Mesothelial cell of epicardium (in vitro differentiated cells): ENCODE measurements around the gene TUT1. TPM values are rescaled to one million over a fixed set of nuclear protein-coding genes. Genes with fewer than 3 reads are reported as not detected.
A peak's percentile ranks its signal among the peaks of the same experiment; 100 is the strongest.
"Not testable (repeated sequence)": the region's sequence is repeated elsewhere in the genome, so short reads cannot be mapped to it uniquely, and the experiment has no call there.

Source experiments
- DNase-seq, 2 experiments: peaks; one replicate each; pipeline ENCODE4 v3.0.0; 2021; ENCODE audit warnings: low spot score in 2 of 2; ENCODE audit not compliant: unreplicated experiment in 2 of 2
- H3K27ac Mint-ChIP-seq: 2 replicates; pipeline ENCODE4 v1.8.0; 2021; ENCODE audit warnings: mixed read lengths
- H3K27me3 Mint-ChIP-seq: 2 replicates; pipeline ENCODE4 v1.8.0; 2021; ENCODE audit warnings: low read depth, mixed read lengths
- H3K36me3 Mint-ChIP-seq: 2 replicates; pipeline ENCODE4 v1.8.0; 2021; ENCODE audit warnings: mixed read lengths
- H3K4me1 Mint-ChIP-seq: 2 replicates; pipeline ENCODE4 v1.8.0; 2021; ENCODE audit warnings: mixed read lengths
- H3K4me3 Mint-ChIP-seq: 2 replicates; pipeline ENCODE4 v1.8.0; 2021; ENCODE audit warnings: mild to moderate bottlenecking, moderate library complexity, mixed read lengths
- H3K9me3 Mint-ChIP-seq: 2 replicates; pipeline ENCODE4 v1.8.0; 2021; ENCODE audit warnings: mixed read lengths
- total RNA-seq: library from RNA; stranded (reverse); gene quantifications from 3 replicates; pipeline ENCODE4 v1.2.1, GENCODE V29; 2021
- TF ChIP-seq, protein P1 (sequence below): fragments of 200-600 bp; sonication (generic); IDR thresholded peaks from one replicate; pipeline ENCODE4 v1.5.0; 2021; ENCODE audit warnings: antibody characterized with exemption; ENCODE audit not compliant: unreplicated experiment

TUT1 gene
- total RNA-seq, 1 donor from 2014 or later, result 24.2 TPM

DNA sequence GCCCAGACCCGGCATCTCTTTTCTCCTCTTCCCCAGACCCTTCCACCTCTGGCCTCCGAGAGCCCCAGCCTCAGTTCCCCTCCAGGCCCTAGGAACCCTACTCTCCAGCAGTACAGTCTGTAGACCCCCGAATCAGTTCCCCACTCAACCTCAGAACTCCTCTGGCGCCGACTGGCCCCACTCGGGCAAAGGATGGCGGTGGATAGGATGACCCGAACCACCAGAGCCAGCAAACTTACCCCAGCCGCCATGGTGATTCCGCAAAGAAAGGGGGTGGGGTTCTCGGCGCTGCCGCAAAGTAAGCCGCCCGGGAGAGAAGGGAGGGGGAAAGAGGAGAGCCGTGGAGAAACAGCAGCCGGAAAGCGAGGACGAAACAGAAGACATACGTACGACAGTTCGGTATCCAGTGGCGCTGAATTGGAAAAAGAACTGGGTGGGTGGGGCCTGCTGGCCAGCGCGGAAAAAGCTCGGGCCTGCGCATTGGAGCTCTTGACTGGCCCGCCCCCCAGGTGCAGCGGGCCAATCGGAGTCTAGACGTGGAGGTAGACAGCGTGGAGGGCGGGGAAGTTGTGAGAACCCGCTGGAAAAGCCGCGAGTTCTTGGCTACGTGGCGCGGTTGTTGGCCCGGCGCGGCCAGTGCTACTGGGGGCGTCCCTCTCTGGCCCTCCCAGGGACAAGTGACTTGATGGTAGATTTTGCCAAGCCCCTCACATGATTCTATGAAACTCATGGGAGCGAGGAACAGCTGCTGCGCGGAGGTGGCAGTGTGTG is 17.5 kb downstream of the TUT1 start, which contains the start of gene EEF1G:
EEF1G (minus strand) TSS at position 300 of the 771 bp plus-strand sequence; CDS start at position 251, 49 bp downstream.
- Mint-ChIP-seq H3K4me3 (peak within 1 kb of the TSS; percentile 97), H3K27ac (peak within 1 kb of the TSS; percentile 99), H3K36me3 (peaks cover 30% of the 10 kb centered on the region), H3K27me3 (no peaks in the 10 kb centered on the region), H3K4me1 (peaks cover 55% of the 10 kb centered on the region), H3K9me3 (no peaks in the 10 kb centered on the region)
- TF ChIP-seq, protein P1, sequence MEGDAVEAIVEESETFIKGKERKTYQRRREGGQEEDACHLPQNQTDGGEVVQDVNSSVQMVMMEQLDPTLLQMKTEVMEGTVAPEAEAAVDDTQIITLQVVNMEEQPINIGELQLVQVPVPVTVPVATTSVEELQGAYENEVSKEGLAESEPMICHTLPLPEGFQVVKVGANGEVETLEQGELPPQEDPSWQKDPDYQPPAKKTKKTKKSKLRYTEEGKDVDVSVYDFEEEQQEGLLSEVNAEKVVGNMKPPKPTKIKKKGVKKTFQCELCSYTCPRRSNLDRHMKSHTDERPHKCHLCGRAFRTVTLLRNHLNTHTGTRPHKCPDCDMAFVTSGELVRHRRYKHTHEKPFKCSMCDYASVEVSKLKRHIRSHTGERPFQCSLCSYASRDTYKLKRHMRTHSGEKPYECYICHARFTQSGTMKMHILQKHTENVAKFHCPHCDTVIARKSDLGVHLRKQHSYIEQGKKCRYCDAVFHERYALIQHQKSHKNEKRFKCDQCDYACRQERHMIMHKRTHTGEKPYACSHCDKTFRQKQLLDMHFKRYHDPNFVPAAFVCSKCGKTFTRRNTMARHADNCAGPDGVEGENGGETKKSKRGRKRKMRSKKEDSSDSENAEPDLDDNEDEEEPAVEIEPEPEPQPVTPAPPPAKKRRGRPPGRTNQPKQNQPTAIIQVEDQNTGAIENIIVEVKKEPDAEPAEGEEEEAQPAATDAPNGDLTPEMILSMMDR, result no peak
- DNase-seq, result peak; percentile 96 to 97

- peak in 1 of 2 experiments; percentile 53 for DNase-seq
- Mint-ChIP-seq H3K4me1 (peaks cover 55% of the 10 kb centered on the region), H3K4me3 (peak overlapping the region; percentile 97), H3K27me3 (no peaks in the 10 kb centered on the region), H3K27ac (peak overlapping the region; percentile 99), H3K9me3 (no peaks in the 10 kb centered on the region), H3K36me3 (peaks cover 32% of the 10 kb centered on the region)
- TF ChIP-seq, protein P1, result no peak
Observed at GRCh38 chr11:62573006-62573591, 18.2 kb downstream of the TUT1 start.

GRCh38 chr11:62572431-62572830 is 18.9 kb downstream of the TUT1 start:
- peaks cover 31% of the 10 kb centered on the region for H3K36me3 Mint-ChIP-seq
- H3K27ac Mint-ChIP-seq, result peak overlapping the region; percentile 99
- TF ChIP-seq, protein P1, result no peak
- no peaks in the 10 kb centered on the region for H3K27me3 Mint-ChIP-seq
- H3K4me1 Mint-ChIP-seq, result peaks cover 54% of the 10 kb centered on the region
- no peak for DNase-seq
- peak overlapping the region; percentile 97 for H3K4me3 Mint-ChIP-seq
- no peaks in the 10 kb centered on the region for H3K9me3 Mint-ChIP-seq

- not testable (repeated sequence) for H3K27me3 Mint-ChIP-seq
Observed at GRCh38 chr11:62571493-62571892, 19.8 kb downstream of the TUT1 start.

GRCh38 chr11:62570903-62571302 is 20.4 kb downstream of the TUT1 start:
- H3K27ac Mint-ChIP-seq, result peak overlapping the region; percentile 64
- H3K9me3 Mint-ChIP-seq, H3K27me3 Mint-ChIP-seq, DNase-seq: not testable (repeated sequence)
- peaks cover 38% of the 10 kb centered on the region for H3K36me3 Mint-ChIP-seq
- peaks cover 45% of the 10 kb centered on the region for H3K4me1 Mint-ChIP-seq
- peak overlapping the region; percentile 20 for H3K4me3 Mint-ChIP-seq

More at GRCh38 chr11:62571493-62571892, 19.8 kb downstream of the TUT1 start:
- Mint-ChIP-seq H3K4me3 (peak overlapping the region; percentile 97), H3K4me1 (peaks cover 47% of the 10 kb centered on the region), H3K36me3 (peaks cover 34% of the 10 kb centered on the region), H3K27ac (peak overlapping the region; percentile 64)
- H3K9me3 Mint-ChIP-seq, DNase-seq: not testable (repeated sequence)

- DNase-seq, result no peak
- Mint-ChIP-seq H3K9me3 (no peaks in the 10 kb centered on the region), H3K4me1 (peaks cover 35% of the 10 kb centered on the region), H3K36me3 (peaks cover 43% of the 10 kb centered on the region), H3K4me3 (no peak overlapping the region), H3K27ac (peak overlapping the region; percentile 39), H3K27me3 (no peaks in the 10 kb centered on the region)
- TF ChIP-seq, protein P1, result no peak
Observed at GRCh38 chr11:62569611-62570010, 21.7 kb downstream of the TUT1 start.
